MM.1S (cell line): ENCODE measurements around the gene DTL.

Experiments
- CTCF ChIP-seq: fragments of 300-600 bp; sonication (generic); IDR thresholded peaks from 2 replicates; pipeline ENCODE4 v1.5.1; 2016; ENCODE audit warnings: antibody characterized with exemption, low read length, mixed read lengths
- EZH2 ChIP-seq: fragments of 300-600 bp; sonication (generic); optimal IDR thresholded peaks from 2 replicates; pipeline ENCODE3; 2017; ENCODE audit warnings: low read depth, mild to moderate bottlenecking, antibody characterized with exemption, low read length, mixed read lengths

DNA sequence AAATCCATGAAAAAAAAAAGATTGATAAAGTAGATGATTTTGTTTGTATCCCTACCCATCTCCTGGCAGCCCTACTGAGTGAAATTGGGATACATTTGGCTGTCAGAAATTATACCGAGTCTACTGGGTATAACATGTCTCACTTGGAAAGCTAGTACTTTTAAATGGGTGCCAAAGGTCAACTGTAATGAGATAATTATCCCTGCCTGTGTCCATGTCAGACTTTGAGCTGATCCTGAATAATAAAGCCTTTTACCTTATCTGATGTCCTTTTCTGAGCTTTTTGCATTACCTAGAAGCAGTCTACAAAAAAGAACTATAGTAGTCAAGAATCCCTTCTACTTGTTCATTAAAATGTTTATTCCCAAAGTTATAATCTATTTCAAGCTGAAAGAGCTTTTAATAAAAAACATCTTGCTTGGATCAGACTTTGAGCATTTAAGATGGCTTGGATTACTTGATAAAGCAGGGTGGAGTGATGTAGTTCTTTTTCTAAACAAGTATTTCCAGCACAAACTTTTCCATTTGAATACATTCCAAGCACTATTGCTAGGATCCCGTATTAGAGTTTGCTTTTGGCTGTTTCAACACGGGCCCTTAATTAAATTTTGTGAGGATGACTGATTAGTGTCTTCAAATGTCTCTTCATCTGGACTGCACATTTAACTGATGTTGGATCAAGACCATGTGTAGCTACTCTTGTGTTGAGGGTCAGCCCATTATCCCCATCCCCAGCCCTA lies 69.2 kb downstream of the DTL start:
- TF ChIP-seq CTCF (no peak), EZH2 (no peak)
